Measurements from ENCODE around the gene COPG1.

DNA sequence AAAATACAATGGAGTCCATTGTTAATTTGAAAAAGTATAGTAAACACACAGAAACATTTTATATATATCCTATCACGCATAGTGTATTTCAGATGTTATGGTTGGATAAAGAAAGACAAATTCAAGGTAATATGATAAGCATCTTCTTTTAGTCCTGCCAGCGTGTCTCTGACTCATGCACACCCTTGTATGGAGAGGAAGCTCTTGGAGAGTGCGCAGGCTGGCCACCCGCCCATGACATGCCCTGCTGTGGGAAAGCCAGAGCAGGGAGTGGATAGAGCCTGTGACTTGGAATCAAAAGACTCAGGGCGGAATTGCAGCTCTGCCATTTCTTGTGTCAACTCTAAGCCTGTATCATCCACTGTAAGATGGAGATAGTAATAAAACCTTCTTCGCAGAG lies 23.0 kb upstream of the COPG1 start:
- TF ChIP-seq FOXA1 (IDR thresholded peaks at IDR 0.05): no peak
- TF ChIP-seq BHLHE40 (IDR thresholded peaks at IDR 0.05; ENCODE audit: borderline replicate concordance): no peak
- no peak for TF ChIP-seq TARDBP (IDR thresholded peaks at IDR 0.05)
- TF ChIP-seq ELF4 (IDR thresholded peaks at IDR 0.05): no peak
- no peak for TF ChIP-seq FOXK2 (IDR thresholded peaks at IDR 0.05)
- TF ChIP-seq SP1 (IDR thresholded peaks at IDR 0.05): no peak
- no peak for TF ChIP-seq HDGF (IDR thresholded peaks at IDR 0.05; ENCODE audit: borderline replicate concordance)
- no peak for TF ChIP-seq LEF1 (IDR thresholded peaks at IDR 0.05; ENCODE audit: borderline replicate concordance)
- no peak for TF ChIP-seq ARNT (IDR thresholded peaks at IDR 0.05)
- TF ChIP-seq ZNF384 (IDR thresholded peaks at IDR 0.05): no peak
- TF ChIP-seq CTBP1 (IDR thresholded peaks at IDR 0.05; ENCODE audit: borderline replicate concordance): no peak
- no peak for TF ChIP-seq SUZ12 (IDR thresholded peaks at IDR 0.05)
- no peak for TF ChIP-seq L3MBTL2 (conservative IDR thresholded peaks at IDR 0.05)
- TF ChIP-seq FOXM1 (IDR thresholded peaks at IDR 0.05; ENCODE audit: borderline replicate concordance): no peak
